GM12872 (cell line): Measurements from ENCODE around the gene KCNK1.

Source experiments
- TF ChIP-seq, protein P1 (sequence below): IDR thresholded peaks from 3 replicates; pipeline ENCODE4 v1.5.1; 2011; ENCODE audit warnings: low read depth, mild to moderate bottlenecking, low read length, moderate library complexity; ENCODE audit not compliant: insufficient read depth

The KCNK1 gene

DNA sequence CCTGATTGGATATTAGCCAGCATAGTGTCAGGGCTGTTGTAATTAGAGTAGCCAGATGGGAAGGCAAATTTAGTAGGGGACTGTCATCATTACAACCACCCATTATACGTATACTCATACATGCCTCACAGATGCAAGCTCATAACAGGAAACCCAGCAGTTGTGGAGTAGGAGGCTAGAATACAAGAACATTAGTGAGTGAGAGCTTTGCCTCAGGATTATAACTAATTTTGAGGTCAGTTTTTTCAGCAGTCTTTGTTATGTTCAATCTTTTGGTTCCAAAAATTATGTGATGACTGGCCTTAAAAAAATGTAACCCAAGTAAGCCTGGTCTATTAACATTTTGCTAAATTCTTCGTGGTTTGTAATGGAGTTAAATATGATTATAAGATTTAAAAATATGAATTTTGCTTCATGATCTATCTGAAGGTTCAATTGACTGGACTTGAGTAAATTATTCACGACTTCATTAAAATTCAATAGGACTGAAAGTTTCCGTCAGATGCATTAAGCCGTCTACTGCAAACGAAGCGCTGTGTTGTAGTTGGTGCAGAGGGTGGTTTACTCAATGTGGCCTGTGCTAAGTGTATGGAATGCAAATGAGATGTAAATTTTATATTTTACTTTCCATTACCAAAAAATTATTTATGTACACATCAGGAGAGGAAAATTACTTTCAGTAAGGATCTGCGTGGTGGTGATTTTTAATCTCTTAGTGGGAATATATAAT is 48.8 kb downstream of the KCNK1 start:
- TF ChIP-seq, protein P1, sequence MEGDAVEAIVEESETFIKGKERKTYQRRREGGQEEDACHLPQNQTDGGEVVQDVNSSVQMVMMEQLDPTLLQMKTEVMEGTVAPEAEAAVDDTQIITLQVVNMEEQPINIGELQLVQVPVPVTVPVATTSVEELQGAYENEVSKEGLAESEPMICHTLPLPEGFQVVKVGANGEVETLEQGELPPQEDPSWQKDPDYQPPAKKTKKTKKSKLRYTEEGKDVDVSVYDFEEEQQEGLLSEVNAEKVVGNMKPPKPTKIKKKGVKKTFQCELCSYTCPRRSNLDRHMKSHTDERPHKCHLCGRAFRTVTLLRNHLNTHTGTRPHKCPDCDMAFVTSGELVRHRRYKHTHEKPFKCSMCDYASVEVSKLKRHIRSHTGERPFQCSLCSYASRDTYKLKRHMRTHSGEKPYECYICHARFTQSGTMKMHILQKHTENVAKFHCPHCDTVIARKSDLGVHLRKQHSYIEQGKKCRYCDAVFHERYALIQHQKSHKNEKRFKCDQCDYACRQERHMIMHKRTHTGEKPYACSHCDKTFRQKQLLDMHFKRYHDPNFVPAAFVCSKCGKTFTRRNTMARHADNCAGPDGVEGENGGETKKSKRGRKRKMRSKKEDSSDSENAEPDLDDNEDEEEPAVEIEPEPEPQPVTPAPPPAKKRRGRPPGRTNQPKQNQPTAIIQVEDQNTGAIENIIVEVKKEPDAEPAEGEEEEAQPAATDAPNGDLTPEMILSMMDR = no peak

DNA sequence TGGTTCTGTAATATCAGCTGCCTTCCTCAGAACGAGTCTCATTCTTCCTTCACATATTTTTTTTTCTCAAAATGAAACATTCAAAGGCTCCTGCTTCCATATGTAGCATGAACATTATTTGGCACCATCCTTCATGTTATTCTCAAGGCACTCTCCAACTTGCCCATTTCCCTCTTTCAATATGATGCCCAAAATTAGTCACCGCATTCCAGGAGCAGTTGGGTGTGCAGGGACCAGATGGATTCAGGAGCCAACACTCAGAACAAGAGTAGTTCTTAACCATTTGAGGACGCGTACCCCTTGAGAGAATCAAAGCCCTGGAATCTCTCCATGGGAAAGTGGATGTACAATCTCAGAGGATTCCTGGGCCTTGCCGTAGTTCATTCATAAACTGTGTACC is 50.3 kb downstream of the KCNK1 start:
- TF ChIP-seq, protein P1 = no peak

DNA sequence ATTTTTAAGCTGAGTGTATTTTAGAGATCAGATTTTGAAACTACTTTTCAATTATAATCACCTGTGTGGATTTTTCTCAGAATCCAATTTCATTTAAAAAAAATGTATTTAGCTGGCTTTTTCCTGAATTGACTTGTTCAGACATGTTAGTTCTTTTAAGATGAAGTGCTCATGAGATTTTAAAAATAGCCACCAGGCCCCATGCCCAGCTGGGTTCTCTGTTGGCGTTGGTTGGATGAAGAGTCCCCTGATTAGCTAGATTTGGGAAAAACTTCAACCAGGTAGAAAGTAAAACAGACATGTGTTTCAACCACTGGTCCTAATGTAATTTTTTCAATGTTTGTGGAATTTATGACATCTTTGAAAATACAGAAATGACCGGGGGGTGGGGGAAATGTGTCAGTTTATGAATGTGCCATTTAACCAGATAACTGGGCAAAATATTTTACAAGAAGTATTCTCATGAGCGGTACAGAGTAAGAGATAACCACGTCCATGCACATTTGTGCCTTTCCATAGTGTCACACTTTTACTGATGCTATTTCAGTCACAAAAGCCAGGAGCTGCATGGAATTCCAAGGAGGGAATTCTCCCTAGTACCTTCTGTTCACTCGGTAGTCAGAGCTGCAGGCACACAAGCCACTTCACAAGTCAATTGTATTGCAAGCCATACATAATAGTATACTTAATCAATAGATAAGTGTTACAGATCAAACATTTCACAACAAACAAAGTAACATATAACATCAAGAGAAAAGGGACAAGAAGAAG is 51.1 kb downstream of the KCNK1 start:
- TF ChIP-seq, protein P1 = no peak

DNA sequence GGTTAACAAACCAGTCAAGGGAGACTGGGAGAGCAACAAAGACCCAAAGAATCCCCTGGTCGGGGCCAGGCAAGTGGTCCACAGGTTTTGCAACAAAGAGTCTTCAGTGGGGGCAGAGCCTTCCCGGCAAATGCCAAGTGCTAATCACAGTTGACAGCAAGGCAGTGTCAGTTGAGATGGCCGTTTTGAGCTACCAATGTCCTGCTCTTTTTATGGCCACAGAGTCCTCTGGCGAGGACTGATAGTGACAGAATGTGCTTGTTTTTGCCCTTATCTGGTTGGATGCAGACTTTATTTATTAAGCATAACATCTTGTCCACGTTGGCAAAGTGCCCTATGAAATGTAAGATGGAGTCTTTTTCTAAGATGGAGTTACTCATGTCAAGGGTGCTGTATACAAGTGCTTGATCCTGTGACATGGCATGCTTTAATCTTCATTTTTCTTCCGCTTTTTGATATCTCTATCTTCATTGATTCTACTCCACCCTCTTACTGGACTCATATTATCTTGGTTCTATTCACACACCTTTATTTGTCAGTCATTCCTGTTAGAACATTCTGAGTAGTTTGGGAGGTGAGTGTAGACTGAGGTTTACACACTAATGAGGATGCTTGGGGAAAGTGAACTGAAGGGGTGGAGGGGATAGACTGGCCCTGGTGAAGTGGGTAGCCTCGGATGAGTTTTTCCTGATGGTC is 51.8 kb downstream of the KCNK1 start:
- TF ChIP-seq, protein P1 = no peak

DNA sequence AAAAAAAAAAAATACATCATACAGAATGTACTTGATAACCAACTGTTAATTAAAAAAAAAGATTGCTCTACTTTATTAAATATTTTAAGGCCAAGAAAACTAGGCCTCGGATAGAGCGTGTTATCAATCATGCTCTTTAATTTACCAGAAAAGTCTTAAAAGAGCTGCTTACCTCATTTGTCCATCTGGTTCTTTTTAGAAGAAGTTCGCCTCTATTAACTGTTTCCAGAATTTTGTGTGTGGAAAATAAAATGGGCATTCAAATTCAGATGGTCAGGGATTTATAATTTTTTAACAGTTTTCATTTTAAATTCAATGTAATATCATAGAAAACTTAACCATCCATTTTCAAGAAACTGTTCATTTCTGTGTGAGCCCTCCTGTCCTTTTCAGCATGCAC is 53.8 kb downstream of the KCNK1 start:
- TF ChIP-seq, protein P1 = no peak

DNA sequence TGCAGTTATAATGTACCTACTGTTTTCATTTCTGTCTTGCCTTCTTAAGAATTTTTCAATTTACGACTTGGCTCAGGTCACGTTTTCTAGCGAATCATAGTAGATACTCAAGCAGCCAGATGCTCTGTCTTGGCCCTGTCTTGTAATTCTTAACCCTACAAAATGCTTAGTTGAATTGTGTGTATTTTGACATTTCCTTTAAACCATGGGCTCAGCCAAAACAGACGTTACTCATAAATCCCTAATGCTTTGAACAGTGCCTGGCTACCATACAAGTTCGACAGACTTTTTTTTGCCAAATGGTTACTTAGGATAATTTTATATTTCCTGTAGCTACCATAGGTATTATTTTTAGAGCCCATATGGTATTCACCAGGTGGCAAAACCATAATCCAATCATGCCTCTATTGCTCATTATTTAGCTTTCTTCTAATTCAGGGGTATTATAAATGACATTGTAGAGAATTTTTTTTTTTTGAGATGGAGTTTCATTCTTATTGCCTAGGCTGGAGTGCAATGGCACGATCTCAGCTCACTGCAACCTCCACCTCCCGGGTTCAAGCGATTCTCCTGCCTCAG is 54.3 kb downstream of the KCNK1 start:
- TF ChIP-seq, protein P1 = no peak
